Amniotic epithelial cell (primary cell): ENCODE measurements around the gene IFI27.
"Not testable (repeated sequence)": the region's sequence is repeated elsewhere in the genome, so short reads cannot be mapped to it uniquely, and the experiment has no call there.

Experiments
- DNase-seq: peaks from one replicate; pipeline ENCODE4 v3.0.0-alpha.2; 2010; ENCODE audit warnings: low read depth

Gene IFI27

GRCh38 chr14:94153750-94154342, 43.3 kb downstream of the IFI27 start:
- DNase-seq = no peak

GRCh38 chr14:94156143-94156542, 45.6 kb downstream of the IFI27 start:
- DNase-seq = not testable (repeated sequence)

- DNase-seq = no peak
Observed at GRCh38 chr14:94157197-94157596, 46.7 kb downstream of the IFI27 start.

- DNase-seq = no peak
Observed at GRCh38 chr14:94158239-94158883, 47.8 kb downstream of the IFI27 start.

GRCh38 chr14:94161058-94161457, 50.5 kb downstream of the IFI27 start:
- DNase-seq = no peak

GRCh38 chr14:94161981-94162380, 51.4 kb downstream of the IFI27 start:
- no peak for DNase-seq

GRCh38 chr14:94162466-94162865, 51.9 kb downstream of the IFI27 start:
- DNase-seq = no peak

- no peak for DNase-seq
Observed at GRCh38 chr14:94163796-94164195, 53.3 kb downstream of the IFI27 start.

- DNase-seq = no peak
Observed at GRCh38 chr14:94164685-94165431, 54.3 kb downstream of the IFI27 start.

GRCh38 chr14:94165744-94166143, 55.2 kb downstream of the IFI27 start:
- DNase-seq = no peak
